ENCODE measurements around the gene RHOT2. TPM values are rescaled to one million over a fixed set of nuclear protein-coding genes. Genes with fewer than 3 reads are reported as not detected.

Gene RHOT2
- total and polyA plus RNA-seq, 2 of the 8 experiments (the other 6 are each of a cell fraction or from before 2014, with no cell fraction given), result 149 to 194 TPM

DNA sequence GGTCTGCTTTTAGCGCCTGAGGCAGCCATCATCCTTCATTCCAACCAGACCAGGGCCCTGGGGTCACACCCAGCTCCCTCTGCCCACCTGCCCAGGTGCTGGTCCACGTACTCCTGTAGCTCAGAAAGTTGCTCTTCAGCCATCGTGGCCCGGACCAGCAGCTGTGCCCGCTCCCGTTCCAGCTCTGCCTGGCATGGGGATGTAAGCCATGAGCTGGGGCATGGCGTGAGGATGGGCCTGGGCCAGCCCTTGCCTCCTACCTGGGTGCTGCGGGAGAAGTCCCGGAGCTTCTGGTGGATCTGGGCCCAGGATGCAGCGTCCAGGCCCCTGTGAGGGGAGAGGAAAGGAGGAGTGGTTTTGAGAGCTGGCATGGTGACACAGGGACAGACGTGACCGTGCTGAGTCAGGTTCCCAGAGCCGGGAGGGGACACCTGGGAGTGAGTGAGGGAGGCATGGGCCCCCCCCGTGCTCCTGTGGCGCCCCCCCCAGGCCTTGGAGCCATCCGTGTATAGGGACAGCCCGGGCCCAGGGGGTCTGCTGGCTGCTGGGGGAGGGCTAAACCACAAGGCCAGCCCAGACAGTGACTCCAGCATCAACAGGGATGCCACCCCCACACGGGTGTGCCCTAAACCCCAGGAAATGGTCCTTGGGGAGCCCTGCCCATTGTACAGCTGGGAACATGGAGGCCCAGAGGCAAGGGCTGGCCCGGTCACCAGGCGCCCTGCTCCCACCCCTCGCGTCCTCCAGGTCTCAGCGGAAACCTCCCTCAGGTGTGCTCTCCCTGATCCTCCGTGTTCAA lies 55.1 kb downstream of the RHOT2 start (continued):
- TF ChIP-seq, protein P1, sequence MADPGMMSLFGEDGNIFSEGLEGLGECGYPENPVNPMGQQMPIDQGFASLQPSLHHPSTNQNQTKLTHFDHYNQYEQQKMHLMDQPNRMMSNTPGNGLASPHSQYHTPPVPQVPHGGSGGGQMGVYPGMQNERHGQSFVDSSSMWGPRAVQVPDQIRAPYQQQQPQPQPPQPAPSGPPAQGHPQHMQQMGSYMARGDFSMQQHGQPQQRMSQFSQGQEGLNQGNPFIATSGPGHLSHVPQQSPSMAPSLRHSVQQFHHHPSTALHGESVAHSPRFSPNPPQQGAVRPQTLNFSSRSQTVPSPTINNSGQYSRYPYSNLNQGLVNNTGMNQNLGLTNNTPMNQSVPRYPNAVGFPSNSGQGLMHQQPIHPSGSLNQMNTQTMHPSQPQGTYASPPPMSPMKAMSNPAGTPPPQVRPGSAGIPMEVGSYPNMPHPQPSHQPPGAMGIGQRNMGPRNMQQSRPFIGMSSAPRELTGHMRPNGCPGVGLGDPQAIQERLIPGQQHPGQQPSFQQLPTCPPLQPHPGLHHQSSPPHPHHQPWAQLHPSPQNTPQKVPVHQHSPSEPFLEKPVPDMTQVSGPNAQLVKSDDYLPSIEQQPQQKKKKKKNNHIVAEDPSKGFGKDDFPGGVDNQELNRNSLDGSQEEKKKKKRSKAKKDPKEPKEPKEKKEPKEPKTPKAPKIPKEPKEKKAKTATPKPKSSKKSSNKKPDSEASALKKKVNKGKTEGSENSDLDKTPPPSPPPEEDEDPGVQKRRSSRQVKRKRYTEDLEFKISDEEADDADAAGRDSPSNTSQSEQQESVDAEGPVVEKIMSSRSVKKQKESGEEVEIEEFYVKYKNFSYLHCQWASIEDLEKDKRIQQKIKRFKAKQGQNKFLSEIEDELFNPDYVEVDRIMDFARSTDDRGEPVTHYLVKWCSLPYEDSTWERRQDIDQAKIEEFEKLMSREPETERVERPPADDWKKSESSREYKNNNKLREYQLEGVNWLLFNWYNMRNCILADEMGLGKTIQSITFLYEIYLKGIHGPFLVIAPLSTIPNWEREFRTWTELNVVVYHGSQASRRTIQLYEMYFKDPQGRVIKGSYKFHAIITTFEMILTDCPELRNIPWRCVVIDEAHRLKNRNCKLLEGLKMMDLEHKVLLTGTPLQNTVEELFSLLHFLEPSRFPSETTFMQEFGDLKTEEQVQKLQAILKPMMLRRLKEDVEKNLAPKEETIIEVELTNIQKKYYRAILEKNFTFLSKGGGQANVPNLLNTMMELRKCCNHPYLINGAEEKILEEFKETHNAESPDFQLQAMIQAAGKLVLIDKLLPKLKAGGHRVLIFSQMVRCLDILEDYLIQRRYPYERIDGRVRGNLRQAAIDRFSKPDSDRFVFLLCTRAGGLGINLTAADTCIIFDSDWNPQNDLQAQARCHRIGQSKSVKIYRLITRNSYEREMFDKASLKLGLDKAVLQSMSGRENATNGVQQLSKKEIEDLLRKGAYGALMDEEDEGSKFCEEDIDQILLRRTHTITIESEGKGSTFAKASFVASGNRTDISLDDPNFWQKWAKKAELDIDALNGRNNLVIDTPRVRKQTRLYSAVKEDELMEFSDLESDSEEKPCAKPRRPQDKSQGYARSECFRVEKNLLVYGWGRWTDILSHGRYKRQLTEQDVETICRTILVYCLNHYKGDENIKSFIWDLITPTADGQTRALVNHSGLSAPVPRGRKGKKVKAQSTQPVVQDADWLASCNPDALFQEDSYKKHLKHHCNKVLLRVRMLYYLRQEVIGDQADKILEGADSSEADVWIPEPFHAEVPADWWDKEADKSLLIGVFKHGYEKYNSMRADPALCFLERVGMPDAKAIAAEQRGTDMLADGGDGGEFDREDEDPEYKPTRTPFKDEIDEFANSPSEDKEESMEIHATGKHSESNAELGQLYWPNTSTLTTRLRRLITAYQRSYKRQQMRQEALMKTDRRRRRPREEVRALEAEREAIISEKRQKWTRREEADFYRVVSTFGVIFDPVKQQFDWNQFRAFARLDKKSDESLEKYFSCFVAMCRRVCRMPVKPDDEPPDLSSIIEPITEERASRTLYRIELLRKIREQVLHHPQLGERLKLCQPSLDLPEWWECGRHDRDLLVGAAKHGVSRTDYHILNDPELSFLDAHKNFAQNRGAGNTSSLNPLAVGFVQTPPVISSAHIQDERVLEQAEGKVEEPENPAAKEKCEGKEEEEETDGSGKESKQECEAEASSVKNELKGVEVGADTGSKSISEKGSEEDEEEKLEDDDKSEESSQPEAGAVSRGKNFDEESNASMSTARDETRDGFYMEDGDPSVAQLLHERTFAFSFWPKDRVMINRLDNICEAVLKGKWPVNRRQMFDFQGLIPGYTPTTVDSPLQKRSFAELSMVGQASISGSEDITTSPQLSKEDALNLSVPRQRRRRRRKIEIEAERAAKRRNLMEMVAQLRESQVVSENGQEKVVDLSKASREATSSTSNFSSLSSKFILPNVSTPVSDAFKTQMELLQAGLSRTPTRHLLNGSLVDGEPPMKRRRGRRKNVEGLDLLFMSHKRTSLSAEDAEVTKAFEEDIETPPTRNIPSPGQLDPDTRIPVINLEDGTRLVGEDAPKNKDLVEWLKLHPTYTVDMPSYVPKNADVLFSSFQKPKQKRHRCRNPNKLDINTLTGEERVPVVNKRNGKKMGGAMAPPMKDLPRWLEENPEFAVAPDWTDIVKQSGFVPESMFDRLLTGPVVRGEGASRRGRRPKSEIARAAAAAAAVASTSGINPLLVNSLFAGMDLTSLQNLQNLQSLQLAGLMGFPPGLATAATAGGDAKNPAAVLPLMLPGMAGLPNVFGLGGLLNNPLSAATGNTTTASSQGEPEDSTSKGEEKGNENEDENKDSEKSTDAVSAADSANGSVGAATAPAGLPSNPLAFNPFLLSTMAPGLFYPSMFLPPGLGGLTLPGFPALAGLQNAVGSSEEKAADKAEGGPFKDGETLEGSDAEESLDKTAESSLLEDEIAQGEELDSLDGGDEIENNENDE (IDR thresholded peaks at IDR 0.05; ENCODE audit: insufficient replicate concordance, low read length), result no peak
- no peak for TF ChIP-seq RBBP5 (IDR thresholded peaks at IDR 0.05; ENCODE audit: borderline replicate concordance, low read depth, low read length)
- TF ChIP-seq MAFK (IDR thresholded peaks at IDR 0.05; ENCODE audit: low read depth, low read length), result no peak
- no peak for TF ChIP-seq SIX5 (IDR thresholded peaks at IDR 0.05; ENCODE audit: low read depth, low read length)
- no peak for TF ChIP-seq HDAC6 (IDR thresholded peaks at IDR 0.05; ENCODE audit: low read depth, low read length)
- TF ChIP-seq SP2 (IDR thresholded peaks at IDR 0.05; ENCODE audit: low read length), result no peak
- no peak for TF ChIP-seq POLR2AphosphoS5 (IDR thresholded peaks at IDR 0.05; ENCODE audit: low read depth, low read length)
- TF ChIP-seq JUN (IDR thresholded peaks at IDR 0.05; ENCODE audit: low read depth, low read length), result no peak
- no peak for TF ChIP-seq YY1 (IDR thresholded peaks at IDR 0.05; ENCODE audit: low read depth, low read length)
- TF ChIP-seq SIN3A (conservative IDR thresholded peaks at IDR 0.05 in 1 of 2, IDR thresholded peaks at IDR 0.05 in 1 of 2; ENCODE audit: low read depth in 1 of 2, low read length in 2 of 2), result no peak

All from H1 (cell line).